Measurements from ENCODE around the gene MEGF11. TPM values are rescaled to one million over a fixed set of nuclear protein-coding genes. Genes with fewer than 3 reads are reported as not detected.

Gene MEGF11
- total and polyA plus RNA-seq, 4 donors, result 0.16 to 1.5 (median 0.50) TPM

DNA sequence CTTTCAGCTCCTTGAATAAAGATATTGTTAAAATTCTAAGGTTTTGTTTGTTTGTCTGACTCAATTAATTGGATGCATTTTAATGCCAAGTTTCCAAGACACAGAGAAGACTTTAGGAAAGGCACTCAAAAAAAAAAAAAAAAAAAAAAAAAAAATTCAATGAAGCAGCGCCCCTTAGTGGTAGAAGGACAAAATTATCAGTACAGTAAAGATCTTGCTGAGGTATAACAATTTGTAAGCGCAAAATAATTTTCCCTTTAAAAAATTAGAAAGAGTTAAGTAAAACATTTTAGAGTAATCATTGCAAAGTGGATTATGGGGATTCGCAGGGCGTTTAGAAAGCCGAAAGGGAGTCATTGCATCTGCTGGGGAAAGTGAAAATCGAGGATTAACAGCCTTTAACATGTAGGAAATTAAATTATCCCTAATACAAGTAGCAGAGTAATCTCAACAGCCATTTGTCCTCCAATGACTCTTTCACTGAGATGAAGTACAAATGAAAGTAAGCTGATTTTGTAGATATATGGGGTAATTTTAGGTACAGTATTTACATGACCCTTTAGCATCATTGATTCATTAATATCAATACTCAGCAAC, 34.0 kb upstream of the MEGF11 start:
- Histone ChIP-seq H3K36me3 (ENCODE audit: control insufficient read depth in 4 of 4, insufficient read depth in 4 of 4, low read length in 4 of 4) (no peaks in the 10 kb centered on the region), H3K4me3 (no peak overlapping the region), H3K9ac (ENCODE audit: insufficient read depth in 1 of 2, low read length in 2 of 2) (no peak overlapping the region), H3K27me3 (ENCODE audit: control insufficient read depth in 3 of 3, insufficient read depth in 3 of 3, low read length in 2 of 3) (no peaks in the 10 kb centered on the region), H3K27ac (ENCODE audit: low read depth in 1 of 2, low read length in 1 of 2) (no peak overlapping the region), H3K9me3 (ENCODE audit: control insufficient read depth in 4 of 4, insufficient read depth in 3 of 4, low read length in 3 of 4) (no peaks in the 10 kb centered on the region), H3K4me1 (ENCODE audit: control insufficient read depth in 5 of 5, insufficient read depth in 5 of 5, low read length in 5 of 5) (peaks cover 2 to 37% (median 15%) of the 10 kb centered on the region in 5 donors)
- 14 to 20% methylated on average over 6 of the region's 6 CpGs for WGBS, 2 donors
- TF ChIP-seq, protein P1, sequence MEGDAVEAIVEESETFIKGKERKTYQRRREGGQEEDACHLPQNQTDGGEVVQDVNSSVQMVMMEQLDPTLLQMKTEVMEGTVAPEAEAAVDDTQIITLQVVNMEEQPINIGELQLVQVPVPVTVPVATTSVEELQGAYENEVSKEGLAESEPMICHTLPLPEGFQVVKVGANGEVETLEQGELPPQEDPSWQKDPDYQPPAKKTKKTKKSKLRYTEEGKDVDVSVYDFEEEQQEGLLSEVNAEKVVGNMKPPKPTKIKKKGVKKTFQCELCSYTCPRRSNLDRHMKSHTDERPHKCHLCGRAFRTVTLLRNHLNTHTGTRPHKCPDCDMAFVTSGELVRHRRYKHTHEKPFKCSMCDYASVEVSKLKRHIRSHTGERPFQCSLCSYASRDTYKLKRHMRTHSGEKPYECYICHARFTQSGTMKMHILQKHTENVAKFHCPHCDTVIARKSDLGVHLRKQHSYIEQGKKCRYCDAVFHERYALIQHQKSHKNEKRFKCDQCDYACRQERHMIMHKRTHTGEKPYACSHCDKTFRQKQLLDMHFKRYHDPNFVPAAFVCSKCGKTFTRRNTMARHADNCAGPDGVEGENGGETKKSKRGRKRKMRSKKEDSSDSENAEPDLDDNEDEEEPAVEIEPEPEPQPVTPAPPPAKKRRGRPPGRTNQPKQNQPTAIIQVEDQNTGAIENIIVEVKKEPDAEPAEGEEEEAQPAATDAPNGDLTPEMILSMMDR (IDR thresholded peaks at IDR 0.05; ENCODE audit: control extremely low read depth, extremely low read depth), result peak; percentile 34
- DNase-seq (peak in 2 of 3 donors; percentile 71 to 83), ATAC-seq (ENCODE audit: insufficient read depth, low FRiP score) (no peak)

DNA sequence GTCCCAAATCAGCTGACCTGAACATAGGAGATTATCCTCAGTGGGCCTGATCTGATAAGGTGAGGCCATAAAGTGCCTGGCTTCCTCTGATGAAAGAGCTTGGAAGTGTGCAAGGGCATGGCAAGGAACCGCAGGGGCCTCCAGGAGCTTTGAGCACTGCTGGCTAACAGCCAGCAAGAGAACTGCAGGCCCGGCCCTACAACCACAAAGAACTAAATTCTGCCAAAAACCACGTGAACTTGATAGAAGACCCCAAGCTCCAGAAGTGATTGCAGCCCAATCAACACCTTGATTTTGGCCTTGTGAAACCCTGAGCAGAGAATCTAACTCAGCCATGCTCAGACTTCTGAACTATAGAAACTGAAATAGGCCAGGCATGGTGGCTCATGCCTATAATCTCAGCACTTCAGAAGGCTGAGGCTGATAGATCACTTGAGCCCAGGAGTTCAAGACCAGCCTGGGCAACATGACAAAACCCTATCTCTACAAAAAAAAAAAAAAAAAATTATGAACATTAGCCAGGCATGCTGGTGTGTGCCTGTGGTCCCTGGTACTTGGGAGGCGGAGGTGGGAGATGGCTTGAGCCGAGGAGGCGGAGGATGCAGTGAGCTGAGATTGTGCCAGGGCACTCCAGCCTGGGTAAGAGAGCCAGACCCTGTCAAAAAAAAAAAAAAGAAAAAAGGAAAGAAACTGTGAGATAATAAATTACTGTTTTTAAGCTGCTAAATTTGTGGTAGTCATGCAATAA, 32.2 kb upstream of the MEGF11 start:
- Histone ChIP-seq H3K36me3 (ENCODE audit: control insufficient read depth in 4 of 4, insufficient read depth in 4 of 4, low read length in 4 of 4) (no peaks in the 10 kb centered on the region), H3K27ac (ENCODE audit: low read depth in 1 of 2, low read length in 1 of 2) (no peak overlapping the region), H3K9me3 (ENCODE audit: control insufficient read depth in 4 of 4, insufficient read depth in 3 of 4, low read length in 3 of 4) (no peaks in the 10 kb centered on the region), H3K9ac (ENCODE audit: insufficient read depth in 1 of 2, low read length in 2 of 2) (no peak overlapping the region), H3K27me3 (ENCODE audit: control insufficient read depth in 3 of 3, insufficient read depth in 3 of 3, low read length in 2 of 3) (no peaks in the 10 kb centered on the region), H3K4me1 (ENCODE audit: control insufficient read depth in 5 of 5, insufficient read depth in 5 of 5, low read length in 5 of 5) (peaks cover 0 to 28% (median 15%) of the 10 kb centered on the region in 5 donors), H3K4me3 (no peak overlapping the region)
- peak; percentile 31 to 63 (median 37) for DNase-seq
- ATAC-seq (ENCODE audit: insufficient read depth, low FRiP score), result no peak
- TF ChIP-seq, protein P1 (IDR thresholded peaks at IDR 0.05; ENCODE audit: control extremely low read depth, extremely low read depth), result no peak
- WGBS, 2 donors, result 62 to 67% methylated on average over 6 of the region's 6 CpGs

DNA sequence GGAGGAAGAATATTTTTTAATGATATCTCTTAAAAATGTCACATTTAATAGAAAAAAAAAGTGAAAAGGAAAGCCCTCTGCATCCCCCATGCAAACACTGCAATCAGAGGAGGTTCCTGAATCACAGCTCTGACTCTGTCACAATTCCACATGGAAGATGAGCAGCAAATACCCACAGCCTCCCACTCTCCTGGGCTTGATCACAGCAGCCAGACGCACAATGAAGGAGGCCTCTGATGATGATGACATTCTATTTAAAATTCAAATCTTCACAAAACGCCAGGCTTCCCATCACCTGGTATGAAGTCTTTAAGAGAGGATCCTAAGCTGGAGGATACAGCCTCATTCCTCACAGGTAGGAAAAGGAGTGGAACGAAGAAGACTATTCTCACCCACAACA, 30.7 kb upstream of the MEGF11 start:
- DNase-seq (no peak), ATAC-seq (ENCODE audit: insufficient read depth, low FRiP score) (no peak)
- H3K36me3 ChIP-seq (ENCODE audit: control insufficient read depth in 4 of 4, insufficient read depth in 4 of 4, low read length in 4 of 4), result no peaks in the 10 kb centered on the region
- H3K4me3 ChIP-seq, result no peak overlapping the region
- H3K9me3 ChIP-seq (ENCODE audit: control insufficient read depth in 4 of 4, insufficient read depth in 3 of 4, low read length in 3 of 4), result no peaks in the 10 kb centered on the region
- WGBS, 2 donors, result 85 to 93% methylated on average over 3 of the region's 3 CpGs
- H3K4me1 ChIP-seq (ENCODE audit: control insufficient read depth in 5 of 5, insufficient read depth in 5 of 5, low read length in 5 of 5), result peaks cover 0 to 22% (median 10%) of the 10 kb centered on the region in 5 donors
- H3K27ac ChIP-seq (ENCODE audit: low read depth in 1 of 2, low read length in 1 of 2), result no peak overlapping the region
- TF ChIP-seq, protein P1 (IDR thresholded peaks at IDR 0.05; ENCODE audit: control extremely low read depth, extremely low read depth), result no peak
- no peaks in the 10 kb centered on the region for H3K27me3 ChIP-seq (ENCODE audit: control insufficient read depth in 3 of 3, insufficient read depth in 3 of 3, low read length in 2 of 3)
- no peak overlapping the region for H3K9ac ChIP-seq (ENCODE audit: insufficient read depth in 1 of 2, low read length in 2 of 2)
